OCI-LY7 (cell line): Measurements from ENCODE around the gene NENF. TPM values are rescaled to one million over a fixed set of nuclear protein-coding genes. Genes with fewer than 3 reads are reported as not detected.

Source experiments
- BruUV-seq: library from RNA; stranded (reverse); fragments of 400-500 nt; replicated peaks from 2 replicates; lab custom pipeline; 2021; lab: Mats Ljungman, UMichigan
- CTCF ChIA-PET: fragments of 300-600 bp; sonication (Branson Sonifier 250); formaldehyde crosslinking; loops from one replicate; lab custom pipeline; 2022; ENCODE audit warnings: antibody characterized with exemption; ENCODE audit not compliant: unreplicated experiment; lab: Charles Lee
- POLR2A ChIA-PET: fragments of 300-600 bp; sonication (Branson Sonifier 250); formaldehyde crosslinking; loops from one replicate; lab custom pipeline; 2022; ENCODE audit warnings: antibody characterized with exemption; lab: Charles Lee
- DNase-seq: peaks from one replicate; pipeline ENCODE4 v3.0.0-alpha.2; 2015; ENCODE audit warnings: low spot score
- H2AFZ ChIP-seq: fragments of 200-600 bp; sonication (generic), shearing (Covaris generic); 2 replicates; pipeline ENCODE4 v1.6.1; 2014; ENCODE audit warnings: mild to moderate bottlenecking, antibody characterized with exemption, low read length, moderate library complexity
- H3K27ac ChIP-seq: fragments of 200-600 bp; sonication (generic); 2 replicates; pipeline ENCODE4 v1.5.1; 2014; ENCODE audit warnings: mixed run types, low read depth, mild to moderate bottlenecking, moderate library complexity, low read length, inconsistent platforms; ENCODE audit not compliant: poor library complexity, severe bottlenecking
- H3K36me3 ChIP-seq: fragments of 200-600 bp; sonication (generic); 2 replicates; pipeline ENCODE4 v1.6.1; 2014; ENCODE audit warnings: mild to moderate bottlenecking, antibody characterized with exemption, low read length, moderate library complexity, mixed read lengths; ENCODE audit not compliant: insufficient read depth
- H3K4me1 ChIP-seq: fragments of 200-600 bp; sonication (generic); 2 replicates; pipeline ENCODE4 v1.5.1; 2014; ENCODE audit warnings: mild to moderate bottlenecking, low read length; ENCODE audit not compliant: insufficient read depth, poor library complexity, severe bottlenecking
- H3K4me2 ChIP-seq: fragments of 200-600 bp; sonication (generic); 2 replicates; pipeline ENCODE4 v1.6.1; 2014; ENCODE audit warnings: mild to moderate bottlenecking, low read length
- H3K4me3 ChIP-seq: fragments of 200-600 bp; sonication (generic); 2 replicates; pipeline ENCODE4 v1.5.1; 2014; ENCODE audit warnings: mild to moderate bottlenecking, low read depth, low read length; ENCODE audit not compliant: poor library complexity, severe bottlenecking
- H3K79me2 ChIP-seq: fragments of 200-600 bp; sonication (generic); 2 replicates; pipeline ENCODE4 v1.6.1; 2016; ENCODE audit warnings: low read depth, mild to moderate bottlenecking, low read length, moderate library complexity, mixed read lengths; ENCODE audit not compliant: insufficient read depth
- H3K9me2 ChIP-seq: fragments of 200-600 bp; sonication (generic); 2 replicates; pipeline ENCODE4 v1.6.1; 2016; ENCODE audit warnings: mild to moderate bottlenecking, low read length, mixed read lengths; ENCODE audit not compliant: insufficient read depth
- H3K9me3 ChIP-seq: fragments of 200-600 bp; sonication (generic); 2 replicates; pipeline ENCODE4 v1.6.1; 2014; ENCODE audit warnings: mild to moderate bottlenecking, mixed run types, low read length, mixed read lengths
- H4K20me1 ChIP-seq: fragments of 200-600 bp; sonication (generic); 2 replicates; pipeline ENCODE4 v1.6.1; 2014; ENCODE audit warnings: mild to moderate bottlenecking, antibody characterized with exemption, low read length, moderate library complexity, mixed read lengths; ENCODE audit not compliant: insufficient read depth
- EZH2phosphoT487 ChIP-seq: fragments of 200-600 bp; sonication (generic); IDR thresholded peaks from 2 replicates; pipeline ENCODE4 v1.6.1; 2018; ENCODE audit warnings: low read depth, borderline replicate concordance, mild to moderate bottlenecking, mixed run types, antibody characterized with exemption, low read length, moderate library complexity, mixed read lengths
- intact Hi-C: fragments of 100-400 bp; cut with micrococcal nuclease; formaldehyde crosslinking; loops from one replicate; pipeline ENCODE4 v1.10.0; 2022; ENCODE audit not compliant: unreplicated experiment
- total RNA-seq, 2 experiments: library from RNA; depleted of rRNA in 1 of 2; stranded (reverse); fragments of >200 nt in 1 of 2; shearing (Covaris generic) in 1 of 2; gene quantifications; 2 replicates each; pipeline ENCODE4 v1.2.3, GENCODE V29; 2014 to 2022
- TF ChIP-seq, protein P1 (sequence below): fragments of 200-600 bp; sonication (generic); conservative IDR thresholded peaks from 2 replicates; pipeline ENCODE4 v1.5.1; 2014; ENCODE audit warnings: mild to moderate bottlenecking, antibody characterized with exemption, low read length, moderate library complexity, mixed read lengths

The NENF gene
- total RNA-seq, 2 experiments from 2014 or later = 12.7 to 15.5 TPM

DNA sequence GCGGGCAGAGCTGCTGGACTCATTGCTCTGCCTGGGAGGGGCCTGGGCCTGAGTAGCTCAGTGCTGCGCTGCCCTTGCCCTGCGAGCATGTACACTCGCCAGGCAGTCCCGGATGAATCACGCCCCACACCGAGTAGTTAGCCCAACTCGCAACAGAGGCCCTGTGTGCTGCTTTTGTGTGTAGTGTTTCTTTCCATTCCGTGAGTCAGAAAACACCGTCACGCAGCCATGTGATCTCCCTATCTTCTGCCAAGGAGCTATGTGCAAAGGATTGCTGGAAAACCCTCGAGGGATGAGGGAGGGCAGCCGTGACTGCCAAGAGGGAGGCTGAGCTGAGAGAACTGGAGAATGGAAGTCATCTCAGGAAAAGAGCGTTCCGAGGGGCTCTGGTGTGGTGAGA, 37.3 kb downstream of the NENF start:
- no peaks in the 10 kb centered on the region for H3K9me3 ChIP-seq
- ChIA-PET CTCF (interaction anchor here (1.0 to 1.2 kb wide), 2 partner anchors 12 to 14 kb away, joined by 3 to 4 read pairs; no protein-coding TSS in a partner anchor), POLR2A (interaction anchor here (0.7 kb wide), 1 partner anchor 429 kb away, joined by 3 read pairs; no protein-coding TSS in a partner anchor)
- H3K27ac ChIP-seq = no peak overlapping the region
- intact Hi-C loops = no loop called here
- H3K9me2 ChIP-seq = no peaks in the 10 kb centered on the region
- no peak for DNase-seq
- TF ChIP-seq, protein P1, sequence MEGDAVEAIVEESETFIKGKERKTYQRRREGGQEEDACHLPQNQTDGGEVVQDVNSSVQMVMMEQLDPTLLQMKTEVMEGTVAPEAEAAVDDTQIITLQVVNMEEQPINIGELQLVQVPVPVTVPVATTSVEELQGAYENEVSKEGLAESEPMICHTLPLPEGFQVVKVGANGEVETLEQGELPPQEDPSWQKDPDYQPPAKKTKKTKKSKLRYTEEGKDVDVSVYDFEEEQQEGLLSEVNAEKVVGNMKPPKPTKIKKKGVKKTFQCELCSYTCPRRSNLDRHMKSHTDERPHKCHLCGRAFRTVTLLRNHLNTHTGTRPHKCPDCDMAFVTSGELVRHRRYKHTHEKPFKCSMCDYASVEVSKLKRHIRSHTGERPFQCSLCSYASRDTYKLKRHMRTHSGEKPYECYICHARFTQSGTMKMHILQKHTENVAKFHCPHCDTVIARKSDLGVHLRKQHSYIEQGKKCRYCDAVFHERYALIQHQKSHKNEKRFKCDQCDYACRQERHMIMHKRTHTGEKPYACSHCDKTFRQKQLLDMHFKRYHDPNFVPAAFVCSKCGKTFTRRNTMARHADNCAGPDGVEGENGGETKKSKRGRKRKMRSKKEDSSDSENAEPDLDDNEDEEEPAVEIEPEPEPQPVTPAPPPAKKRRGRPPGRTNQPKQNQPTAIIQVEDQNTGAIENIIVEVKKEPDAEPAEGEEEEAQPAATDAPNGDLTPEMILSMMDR = no peak
- no peak for TF ChIP-seq EZH2phosphoT487
- H3K4me3 ChIP-seq = no peak overlapping the region
- H4K20me1 ChIP-seq = no peaks in the 10 kb centered on the region
- H3K36me3 ChIP-seq = no peaks in the 10 kb centered on the region
- no peak overlapping the region for H2AFZ ChIP-seq
- H3K4me1 ChIP-seq = no peaks in the 10 kb centered on the region
- no peaks in the 10 kb centered on the region for H3K79me2 ChIP-seq
- H3K4me2 ChIP-seq = no peak overlapping the region
- no TSS peak for BruUV-seq

- DNase-seq = no peak
- Histone ChIP-seq H3K27ac (no peak overlapping the region), H3K4me3 (no peak overlapping the region), H3K4me2 (no peak overlapping the region), H4K20me1 (no peaks in the 10 kb centered on the region), H3K79me2 (no peaks in the 10 kb centered on the region), H3K9me3 (no peaks in the 10 kb centered on the region), H3K36me3 (no peaks in the 10 kb centered on the region), H2AFZ (no peak overlapping the region), H3K4me1 (no peaks in the 10 kb centered on the region), H3K9me2 (no peaks in the 10 kb centered on the region)
- ChIA-PET POLR2A (no interaction called here), CTCF (no interaction called here)
- BruUV-seq = no TSS peak
- intact Hi-C loops = no loop called here
- no peak for TF ChIP-seq EZH2phosphoT487
- TF ChIP-seq, protein P1 = no peak
These were observed 38.6 kb downstream of the NENF start for GRCh38 chr1:212471286-212471685.

GRCh38 chr1:212471891-212472675, 39.4 kb downstream of the NENF start:
- Histone ChIP-seq H3K9me2 (no peaks in the 10 kb centered on the region), H3K4me2 (no peak overlapping the region), H3K79me2 (no peaks in the 10 kb centered on the region), H3K9me3 (no peaks in the 10 kb centered on the region), H3K36me3 (no peaks in the 10 kb centered on the region), H3K4me3 (no peak overlapping the region), H3K27ac (no peak overlapping the region), H4K20me1 (no peaks in the 10 kb centered on the region), H2AFZ (no peak overlapping the region), H3K4me1 (no peaks in the 10 kb centered on the region)
- no peak for DNase-seq
- POLR2A ChIA-PET = no interaction called here
- CTCF ChIA-PET = interaction anchor here (0.9 kb wide), 1 partner anchor 16 kb away, joined by 3 read pairs; no protein-coding TSS in a partner anchor
- no TSS peak for BruUV-seq
- intact Hi-C loops = no loop called here
- TF ChIP-seq, protein P1 = no peak
- TF ChIP-seq EZH2phosphoT487 = no peak
